ENCODE measurements around the gene MTA3. TPM values are rescaled to one million over a fixed set of nuclear protein-coding genes. Genes with fewer than 3 reads are reported as not detected.

Gene MTA3
- polyA plus RNA-seq, 3 donors, result 2.0 to 4.5 (median 2.2) TPM

GRCh38 chr2:42795275-42795674, 226.8 kb downstream of the MTA3 start:
- H3K9ac ChIP-seq (ENCODE audit: insufficient read depth, low read length, poor library complexity, severe bottlenecking), result no peak overlapping the region
- H4K20me1 ChIP-seq (ENCODE audit: insufficient read depth, low read length), result peaks cover 10% of the 10 kb centered on the region
- Mint-ChIP-seq H3K27ac (no peak overlapping the region), H3K27me3 (ENCODE audit: low read depth in 3 of 3) (peaks cover 0 to 3% (median 2%) of the 10 kb centered on the region in 3 donors), H3K4me3 (no peak overlapping the region), H3K9me3 (no peaks in the 10 kb centered on the region), H3K4me1 (peaks cover 49% of the 10 kb centered on the region), H3K36me3 (peaks cover 48 to 51% of the 10 kb centered on the region in 2 donors)
- H3K9me3 ChIP-seq (replicated peaks in 1 of 2; ENCODE audit: control insufficient read depth in 1 of 2, insufficient read depth in 1 of 2, low read length in 2 of 2), result no peaks in the 10 kb centered on the region
- DNase-seq, result no peak
- intact Hi-C loops (cut with micrococcal nuclease), result no loop called here
- 96% methylated on average over 3 of the region's 6 CpGs for WGBS (ENCODE audit: insufficient coverage)
- no peaks in the 10 kb centered on the region for H3K27me3 ChIP-seq (ENCODE audit: control insufficient read depth in 2 of 2, insufficient read depth in 2 of 2, low read length in 2 of 2)
- no peak overlapping the region for H3K4me3 ChIP-seq (replicated peaks in 1 of 3; ENCODE audit: low read depth in 2 of 3, low read length in 3 of 3)
- peaks cover 11 to 38% of the 10 kb centered on the region in 2 donors for H3K36me3 ChIP-seq (replicated peaks in 1 of 2; ENCODE audit: control insufficient read depth in 1 of 2, insufficient read depth in 2 of 2, low read length in 2 of 2)
- peaks cover 30 to 41% of the 10 kb centered on the region in 2 donors for H3K4me1 ChIP-seq (ENCODE audit: control insufficient read depth in 1 of 2, insufficient read depth in 2 of 2, low read length in 2 of 2)
- H3K79me2 ChIP-seq (ENCODE audit: insufficient read depth, low read length), result peaks cover 56% of the 10 kb centered on the region
- no peak overlapping the region for H3K27ac ChIP-seq (ENCODE audit: low read depth in 1 of 2, low read length in 2 of 2)
- no peak overlapping the region for H3K4me2 ChIP-seq (replicated peaks; ENCODE audit: extremely low read depth, low read length, poor library complexity, severe bottlenecking)
- no peak for TF ChIP-seq CTCF (IDR thresholded peaks at IDR 0.05)
- no peak overlapping the region for H2AFZ ChIP-seq (ENCODE audit: insufficient read depth, low read depth, low read length, poor library complexity, severe bottlenecking)

- H3K27me3 ChIP-seq (ENCODE audit: control insufficient read depth in 2 of 2, insufficient read depth in 2 of 2, low read length in 2 of 2), result no peaks in the 10 kb centered on the region
- H3K79me2 ChIP-seq (ENCODE audit: insufficient read depth, low read length), result peaks cover 55% of the 10 kb centered on the region
- TF ChIP-seq CTCF (IDR thresholded peaks at IDR 0.05), result no peak
- Mint-ChIP-seq H3K27ac (peak overlapping the region in 1 of 7 donors; percentile 39), H3K4me3 (no peak overlapping the region), H3K27me3 (ENCODE audit: low read depth in 3 of 3) (peaks cover 0 to 3% (median 2%) of the 10 kb centered on the region in 3 donors), H3K36me3 (peaks cover 48 to 49% of the 10 kb centered on the region in 2 donors), H3K9me3 (no peaks in the 10 kb centered on the region), H3K4me1 (peaks cover 54% of the 10 kb centered on the region)
- peaks cover 30 to 47% of the 10 kb centered on the region in 2 donors for H3K4me1 ChIP-seq (ENCODE audit: control insufficient read depth in 1 of 2, insufficient read depth in 2 of 2, low read length in 2 of 2)
- intact Hi-C loops (cut with micrococcal nuclease), result no loop called here
- DNase-seq, result no peak
- H3K4me3 ChIP-seq (replicated peaks in 1 of 3; ENCODE audit: low read depth in 2 of 3, low read length in 3 of 3), result no peak overlapping the region
- no peak overlapping the region for H2AFZ ChIP-seq (ENCODE audit: insufficient read depth, low read depth, low read length, poor library complexity, severe bottlenecking)
- H3K9ac ChIP-seq (ENCODE audit: insufficient read depth, low read length, poor library complexity, severe bottlenecking), result no peak overlapping the region
- peaks cover 12% of the 10 kb centered on the region for H4K20me1 ChIP-seq (ENCODE audit: insufficient read depth, low read length)
- no peak overlapping the region for H3K27ac ChIP-seq (ENCODE audit: low read depth in 1 of 2, low read length in 2 of 2)
- 100% methylated on average over 1 of the region's 3 CpGs for WGBS (ENCODE audit: insufficient coverage)
- no peak overlapping the region for H3K4me2 ChIP-seq (replicated peaks; ENCODE audit: extremely low read depth, low read length, poor library complexity, severe bottlenecking)
- H3K9me3 ChIP-seq (replicated peaks in 1 of 2; ENCODE audit: control insufficient read depth in 1 of 2, insufficient read depth in 1 of 2, low read length in 2 of 2), result no peaks in the 10 kb centered on the region
- peaks cover 11 to 38% of the 10 kb centered on the region in 2 donors for H3K36me3 ChIP-seq (replicated peaks in 1 of 2; ENCODE audit: control insufficient read depth in 1 of 2, insufficient read depth in 2 of 2, low read length in 2 of 2)
These were observed 227.4 kb downstream of the MTA3 start for GRCh38 chr2:42795841-42796301.
